AG08395 (cell line): ENCODE results near the gene CHST15.

Experiments used
- DNase-seq: peaks from one replicate; pipeline ENCODE4 v3.0.0; 2012; ENCODE audit warnings: mixed read lengths, low spot score

The CHST15 gene

GRCh38 chr10:124081547-124082140, 11.8 kb downstream of the CHST15 start:
- DNase-seq, result no peak

- no peak for DNase-seq
These were observed 13.5 kb downstream of the CHST15 start for GRCh38 chr10:124079864-124080263.

GRCh38 chr10:124078714-124079113, 14.7 kb downstream of the CHST15 start:
- no peak for DNase-seq

- no peak for DNase-seq
These were observed 15.4 kb downstream of the CHST15 start for GRCh38 chr10:124078028-124078427.

- no peak for DNase-seq
These were observed 16.0 kb downstream of the CHST15 start for GRCh38 chr10:124077208-124077993.

- DNase-seq, result no peak
These were observed 17.2 kb downstream of the CHST15 start for GRCh38 chr10:124076148-124076733.

- DNase-seq, result no peak
These were observed 18.0 kb downstream of the CHST15 start for GRCh38 chr10:124075231-124075955.

- DNase-seq, result no peak
These were observed 18.8 kb downstream of the CHST15 start for GRCh38 chr10:124074501-124075109.

- no peak for DNase-seq
These were observed 19.4 kb downstream of the CHST15 start for GRCh38 chr10:124073978-124074377.

GRCh38 chr10:124072541-124072940, 20.9 kb downstream of the CHST15 start:
- DNase-seq, result no peak

GRCh38 chr10:124072106-124072505, 21.3 kb downstream of the CHST15 start:
- no peak for DNase-seq

- no peak for DNase-seq
These were observed 22.3 kb downstream of the CHST15 start for GRCh38 chr10:124071141-124071540.

GRCh38 chr10:124070666-124071065, 22.7 kb downstream of the CHST15 start:
- no peak for DNase-seq

- no peak for DNase-seq
These were observed 23.8 kb downstream of the CHST15 start for GRCh38 chr10:124069341-124070264.

GRCh38 chr10:124068929-124069328, 24.5 kb downstream of the CHST15 start:
- no peak for DNase-seq

GRCh38 chr10:124067825-124068400, 25.5 kb downstream of the CHST15 start:
- DNase-seq, result no peak

GRCh38 chr10:124066781-124067714, 26.4 kb downstream of the CHST15 start:
- peak; percentile 28 for DNase-seq

GRCh38 chr10:124066126-124066700, 27.2 kb downstream of the CHST15 start:
- no peak for DNase-seq
